ENCODE results near the gene ZMYND8.

ZMYND8 gene

DNA sequence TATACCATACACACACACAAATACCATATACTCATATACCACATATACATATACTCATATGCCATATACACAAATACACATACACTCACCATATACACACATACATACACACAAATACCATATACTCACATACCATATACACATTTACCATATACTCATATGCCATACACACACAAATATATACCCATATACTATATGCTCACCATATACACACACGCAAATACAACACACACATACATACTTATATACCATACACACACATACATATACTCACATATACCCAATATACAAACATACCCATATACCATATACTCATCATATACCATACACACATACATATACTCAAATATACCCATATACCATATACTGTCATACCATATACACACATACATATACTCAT is 99.2 kb downstream of the ZMYND8 start:
- TF ChIP-seq, protein P1, sequence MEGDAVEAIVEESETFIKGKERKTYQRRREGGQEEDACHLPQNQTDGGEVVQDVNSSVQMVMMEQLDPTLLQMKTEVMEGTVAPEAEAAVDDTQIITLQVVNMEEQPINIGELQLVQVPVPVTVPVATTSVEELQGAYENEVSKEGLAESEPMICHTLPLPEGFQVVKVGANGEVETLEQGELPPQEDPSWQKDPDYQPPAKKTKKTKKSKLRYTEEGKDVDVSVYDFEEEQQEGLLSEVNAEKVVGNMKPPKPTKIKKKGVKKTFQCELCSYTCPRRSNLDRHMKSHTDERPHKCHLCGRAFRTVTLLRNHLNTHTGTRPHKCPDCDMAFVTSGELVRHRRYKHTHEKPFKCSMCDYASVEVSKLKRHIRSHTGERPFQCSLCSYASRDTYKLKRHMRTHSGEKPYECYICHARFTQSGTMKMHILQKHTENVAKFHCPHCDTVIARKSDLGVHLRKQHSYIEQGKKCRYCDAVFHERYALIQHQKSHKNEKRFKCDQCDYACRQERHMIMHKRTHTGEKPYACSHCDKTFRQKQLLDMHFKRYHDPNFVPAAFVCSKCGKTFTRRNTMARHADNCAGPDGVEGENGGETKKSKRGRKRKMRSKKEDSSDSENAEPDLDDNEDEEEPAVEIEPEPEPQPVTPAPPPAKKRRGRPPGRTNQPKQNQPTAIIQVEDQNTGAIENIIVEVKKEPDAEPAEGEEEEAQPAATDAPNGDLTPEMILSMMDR (IDR thresholded peaks at IDR 0.05; ENCODE audit: control extremely low read depth, extremely low read depth, low read depth, missing control alignments) = no peak
- CTCF ChIA-PET = interaction anchor here (1.1 to 3.2 kb wide), 4 partner anchors 13 to 127 kb away, joined by 3 to 17 read pairs (median 9); no protein-coding TSS in a partner anchor
- DNase-seq (ENCODE audit: extremely low spot score) = no peak
- POLR2A ChIA-PET = no interaction called here

DNA sequence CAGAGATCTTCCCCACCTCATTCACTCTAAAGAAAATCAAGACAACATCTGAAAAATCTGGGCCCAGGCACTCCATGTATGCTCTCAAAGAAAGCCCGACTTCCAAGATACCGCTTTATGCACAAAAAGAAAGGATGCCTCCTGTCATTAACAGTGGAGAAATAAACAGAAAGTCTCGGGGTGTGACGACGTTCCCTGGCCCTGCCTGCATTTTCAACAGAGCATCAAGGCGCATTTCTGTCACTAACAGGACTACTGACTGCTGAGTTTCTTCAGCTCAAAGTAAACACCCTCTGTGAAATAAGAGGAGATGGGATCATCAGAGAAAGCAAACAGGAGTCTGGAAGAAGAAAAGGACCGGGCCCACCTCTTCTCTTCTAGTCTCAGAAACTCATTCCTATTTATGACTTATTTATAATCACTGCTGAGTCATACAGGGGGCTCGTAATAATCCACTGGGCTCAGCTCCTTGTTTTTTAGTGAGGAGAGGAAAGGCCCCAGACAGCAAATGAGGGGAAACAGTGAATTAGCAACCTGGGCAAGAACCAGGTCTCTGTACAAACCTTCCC is 99.7 kb downstream of the ZMYND8 start:
- DNase-seq (ENCODE audit: extremely low spot score) = no peak
- ChIA-PET POLR2A (no interaction called here), CTCF (interaction anchor here (1.1 to 3.2 kb wide), 3 partner anchors 12 to 127 kb away, joined by 3 to 14 read pairs (median 4); no protein-coding TSS in a partner anchor)
- TF ChIP-seq, protein P1 (IDR thresholded peaks at IDR 0.05; ENCODE audit: control extremely low read depth, extremely low read depth, low read depth, missing control alignments) = no peak

DNA sequence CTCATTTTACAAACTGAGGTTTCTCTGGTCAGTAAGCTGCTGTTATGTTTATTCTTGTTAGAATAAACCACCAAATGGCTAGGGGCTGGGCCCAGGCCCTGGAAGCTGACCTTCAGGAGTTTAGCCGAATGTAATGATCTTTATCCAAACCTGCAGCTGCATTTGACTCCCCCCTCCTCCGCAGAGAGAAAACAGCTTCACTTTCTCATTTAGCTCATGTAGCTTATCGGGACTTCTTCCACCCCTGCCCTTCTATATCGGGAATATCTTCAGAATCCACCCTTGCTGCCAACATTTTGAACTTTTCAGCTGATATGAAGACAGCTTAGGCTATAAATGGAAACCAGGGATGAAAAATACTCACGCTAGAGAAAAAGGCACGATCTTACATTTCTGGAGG is 102.6 kb downstream of the ZMYND8 start:
- CTCF ChIA-PET = interaction anchor here (1.0 to 3.2 kb wide), 4 partner anchors 16 to 130 kb away, joined by 3 to 17 read pairs (median 6); no protein-coding TSS in a partner anchor
- POLR2A ChIA-PET = no interaction called here
- TF ChIP-seq, protein P1 (IDR thresholded peaks at IDR 0.05; ENCODE audit: control extremely low read depth, extremely low read depth, low read depth, missing control alignments) = no peak
- no peak for DNase-seq (ENCODE audit: extremely low spot score)

DNA sequence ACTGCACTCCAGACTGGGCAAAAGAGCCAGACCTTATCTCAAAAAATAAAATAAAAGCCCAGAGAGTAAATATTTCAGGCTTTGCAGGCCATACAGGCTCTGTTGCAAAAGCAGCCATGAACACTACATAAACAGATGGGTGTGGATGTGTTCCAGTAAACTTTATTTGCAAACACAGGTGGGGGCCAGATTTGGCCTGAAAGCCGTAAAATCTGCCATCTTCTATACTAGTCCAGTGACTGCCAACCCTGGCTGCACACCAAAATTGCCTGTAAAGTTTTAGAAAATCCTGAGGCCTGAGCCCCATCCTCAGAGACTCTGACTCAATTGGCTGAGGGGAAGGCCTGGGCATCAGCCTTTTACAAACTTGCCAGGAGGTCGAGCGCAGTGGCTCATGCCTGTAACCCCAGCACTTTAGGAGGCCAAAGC is 103.6 kb downstream of the ZMYND8 start:
- CTCF ChIA-PET = interaction anchor here (1.0 to 1.4 kb wide), 2 partner anchors 22 to 131 kb away, joined by 3 to 10 read pairs; no protein-coding TSS in a partner anchor
- DNase-seq (ENCODE audit: extremely low spot score) = no peak
- TF ChIP-seq, protein P1 (IDR thresholded peaks at IDR 0.05; ENCODE audit: control extremely low read depth, extremely low read depth, low read depth, missing control alignments) = no peak
- POLR2A ChIA-PET = no interaction called here

DNA sequence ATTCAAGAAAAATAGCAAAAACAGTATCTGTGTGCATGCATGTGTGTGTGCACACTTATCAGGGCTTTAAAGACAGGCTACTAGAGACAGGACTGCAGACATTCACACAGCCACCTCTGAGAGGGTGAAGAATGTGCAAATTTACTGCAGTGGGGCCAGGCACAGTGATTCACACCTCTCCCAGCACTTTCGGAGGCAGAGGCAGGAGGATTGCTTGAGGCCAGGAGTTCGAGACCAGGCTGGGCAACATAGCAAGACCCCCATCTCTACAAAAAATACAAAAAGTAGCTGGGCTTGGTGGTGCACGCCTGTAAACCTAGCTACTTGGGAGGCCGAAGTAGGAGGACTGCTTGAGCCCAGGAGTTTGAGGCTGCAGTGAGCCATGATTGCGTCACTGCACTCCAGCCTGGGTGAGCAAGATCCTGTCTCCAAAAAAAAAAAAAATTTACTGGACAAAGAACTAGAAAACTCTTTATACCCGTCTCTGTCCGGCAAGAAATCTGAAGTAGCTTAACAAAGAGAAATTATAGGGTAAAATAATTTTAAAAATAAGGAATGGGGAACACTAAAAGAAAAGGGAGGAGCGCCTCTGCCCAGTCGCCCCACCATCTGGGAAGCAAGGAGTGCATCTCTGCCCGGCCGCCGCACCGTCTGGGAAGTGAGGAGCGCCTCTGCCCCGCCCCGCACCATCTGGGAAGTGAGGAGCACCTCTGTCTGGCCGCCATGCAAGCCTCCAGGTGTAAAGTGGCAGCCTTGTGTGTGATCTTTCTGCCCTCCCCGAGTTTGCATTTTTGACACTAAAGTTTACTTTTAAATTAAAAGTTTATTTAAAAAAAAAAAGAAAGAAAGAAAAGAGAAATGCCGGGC is 105.1 kb downstream of the ZMYND8 start:
- ChIA-PET CTCF (interaction anchor here (1.3 to 1.5 kb wide), 2 partner anchors 28 to 52 kb away, joined by 3 read pairs; no protein-coding TSS in a partner anchor), POLR2A (interaction anchor here (0.6 kb wide), 1 partner anchor 19 kb away, joined by 5 read pairs; no protein-coding TSS in a partner anchor)
- no peak for DNase-seq (ENCODE audit: extremely low spot score)
- TF ChIP-seq, protein P1 (IDR thresholded peaks at IDR 0.05; ENCODE audit: control extremely low read depth, extremely low read depth, low read depth, missing control alignments) = no peak

DNA sequence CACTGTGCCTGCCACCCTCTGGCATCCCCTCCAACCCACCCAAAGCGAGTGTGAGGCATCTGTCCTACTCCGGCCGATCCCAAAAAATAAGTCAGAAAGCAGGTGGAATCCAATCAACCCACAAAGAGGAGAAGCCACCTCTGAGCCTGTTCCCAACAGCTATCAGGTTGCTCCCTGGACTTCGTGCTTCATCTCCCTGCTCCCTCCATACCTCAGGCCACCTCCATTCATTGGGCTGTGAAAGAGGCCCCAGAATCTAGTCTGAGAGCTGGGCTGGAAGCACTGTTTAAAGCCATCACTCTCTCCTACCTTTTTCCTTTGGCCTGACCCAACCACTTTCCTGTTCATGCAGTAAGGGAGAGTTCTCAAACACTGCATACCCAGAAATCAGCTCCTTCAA is 106.1 kb downstream of the ZMYND8 start:
- TF ChIP-seq, protein P1 (IDR thresholded peaks at IDR 0.05; ENCODE audit: control extremely low read depth, extremely low read depth, low read depth, missing control alignments) = no peak
- ChIA-PET POLR2A (no interaction called here), CTCF (interaction anchor here (1.5 to 4.9 kb wide), 2 partner anchors 51 to 133 kb away, joined by 3 to 15 read pairs; no protein-coding TSS in a partner anchor)
- no peak for DNase-seq (ENCODE audit: extremely low spot score)
